Neural progenitor cell (in vitro differentiated cells): ENCODE data around the gene ARHGAP11A. TPM values are rescaled to one million over a fixed set of nuclear protein-coding genes. Genes with fewer than 3 reads are reported as not detected.
"Not testable (repeated sequence)": the region's sequence is repeated elsewhere in the genome, so short reads cannot be mapped to it uniquely, and the experiment has no call there.

Experiments
- DNase-seq: peaks from one replicate; pipeline ENCODE4 v3.0.0-alpha.2; 2016; ENCODE audit warnings: low spot score
- H2AFZ ChIP-seq: fragments of 200-600 bp; sonication (generic); replicated peaks from 2 replicates; pipeline ENCODE4 v1.6.1; 2016; ENCODE audit warnings: antibody characterized with exemption
- H3F3A ChIP-seq: fragments of 200-600 bp; sonication (generic); 2 replicates; pipeline ENCODE4 v1.6.1; 2016; ENCODE audit warnings: antibody characterized with exemption, low read depth
- H3K27ac ChIP-seq: fragments of 200-600 bp; sonication (generic); 2 replicates; pipeline ENCODE4 v1.5.1; 2016; ENCODE audit warnings: mild to moderate bottlenecking
- H3K27me3 ChIP-seq: fragments of 200-600 bp; sonication (generic); 2 replicates; pipeline ENCODE4 v1.6.1; 2016; ENCODE audit warnings: mild to moderate bottlenecking, moderate library complexity
- H3K36me3 ChIP-seq: fragments of 200-600 bp; sonication (generic); 2 replicates; pipeline ENCODE4 v1.5.1; 2016
- H3K4me1 ChIP-seq: fragments of 200-600 bp; sonication (generic); 2 replicates; pipeline ENCODE4 v1.6.1; 2016; ENCODE audit warnings: mixed run types
- H3K4me2 ChIP-seq: fragments of 200-600 bp; sonication (generic); 2 replicates; pipeline ENCODE4 v1.6.1; 2016
- H3K4me3 ChIP-seq: fragments of 200-600 bp; sonication (generic); 2 replicates; pipeline ENCODE4 v1.5.1; 2016
- H3K79me2 ChIP-seq: fragments of 200-600 bp; sonication (generic); 2 replicates; pipeline ENCODE4 v1.6.1; 2016; ENCODE audit warnings: low read depth
- H3K9ac ChIP-seq: fragments of 200-600 bp; sonication (generic); 2 replicates; pipeline ENCODE4 v1.6.1; 2016
- H3K9me3 ChIP-seq: fragments of 200-600 bp; sonication (generic); 2 replicates; pipeline ENCODE4 v1.5.1; 2016; ENCODE audit warnings: low read depth
- H4K20me1 ChIP-seq: fragments of 200-600 bp; sonication (generic); 2 replicates; pipeline ENCODE4 v1.6.1; 2016; ENCODE audit warnings: low read depth
- H3K27ac Mint-ChIP-seq: 3 replicates; pipeline ENCODE4 v1.8.0; 2021; ENCODE audit warnings: mixed read lengths
- H3K27me3 Mint-ChIP-seq: 2 replicates; pipeline ENCODE4 v1.8.0; 2022; ENCODE audit warnings: low read depth, mild to moderate bottlenecking, inconsistent platforms, moderate library complexity, mixed read lengths; ENCODE audit not compliant: insufficient read depth
- H3K36me3 Mint-ChIP-seq: 3 replicates; pipeline ENCODE4 v1.8.0; 2021; ENCODE audit warnings: mixed read lengths
- H3K4me1 Mint-ChIP-seq: 3 replicates; pipeline ENCODE4 v1.8.0; 2021; ENCODE audit warnings: mixed read lengths
- H3K4me3 Mint-ChIP-seq: 3 replicates; pipeline ENCODE4 v1.8.0; 2021; ENCODE audit warnings: mild to moderate bottlenecking, moderate library complexity, mixed read lengths
- H3K9me3 Mint-ChIP-seq: 3 replicates; pipeline ENCODE4 v1.8.0; 2020; ENCODE audit warnings: mixed read lengths
- total RNA-seq: library from RNA; depleted of rRNA; stranded (reverse); fragments of >200 nt; gene quantifications from 2 replicates; pipeline ENCODE4 v1.2.3, GENCODE V29; 2015; ENCODE audit warnings: low replicate concordance

The ARHGAP11A gene, protein sequence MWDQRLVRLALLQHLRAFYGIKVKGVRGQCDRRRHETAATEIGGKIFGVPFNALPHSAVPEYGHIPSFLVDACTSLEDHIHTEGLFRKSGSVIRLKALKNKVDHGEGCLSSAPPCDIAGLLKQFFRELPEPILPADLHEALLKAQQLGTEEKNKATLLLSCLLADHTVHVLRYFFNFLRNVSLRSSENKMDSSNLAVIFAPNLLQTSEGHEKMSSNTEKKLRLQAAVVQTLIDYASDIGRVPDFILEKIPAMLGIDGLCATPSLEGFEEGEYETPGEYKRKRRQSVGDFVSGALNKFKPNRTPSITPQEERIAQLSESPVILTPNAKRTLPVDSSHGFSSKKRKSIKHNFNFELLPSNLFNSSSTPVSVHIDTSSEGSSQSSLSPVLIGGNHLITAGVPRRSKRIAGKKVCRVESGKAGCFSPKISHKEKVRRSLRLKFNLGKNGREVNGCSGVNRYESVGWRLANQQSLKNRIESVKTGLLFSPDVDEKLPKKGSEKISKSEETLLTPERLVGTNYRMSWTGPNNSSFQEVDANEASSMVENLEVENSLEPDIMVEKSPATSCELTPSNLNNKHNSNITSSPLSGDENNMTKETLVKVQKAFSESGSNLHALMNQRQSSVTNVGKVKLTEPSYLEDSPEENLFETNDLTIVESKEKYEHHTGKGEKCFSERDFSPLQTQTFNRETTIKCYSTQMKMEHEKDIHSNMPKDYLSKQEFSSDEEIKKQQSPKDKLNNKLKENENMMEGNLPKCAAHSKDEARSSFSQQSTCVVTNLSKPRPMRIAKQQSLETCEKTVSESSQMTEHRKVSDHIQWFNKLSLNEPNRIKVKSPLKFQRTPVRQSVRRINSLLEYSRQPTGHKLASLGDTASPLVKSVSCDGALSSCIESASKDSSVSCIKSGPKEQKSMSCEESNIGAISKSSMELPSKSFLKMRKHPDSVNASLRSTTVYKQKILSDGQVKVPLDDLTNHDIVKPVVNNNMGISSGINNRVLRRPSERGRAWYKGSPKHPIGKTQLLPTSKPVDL
- total RNA-seq: 51.1 and 83.9 TPM in 2 replicates

DNA sequence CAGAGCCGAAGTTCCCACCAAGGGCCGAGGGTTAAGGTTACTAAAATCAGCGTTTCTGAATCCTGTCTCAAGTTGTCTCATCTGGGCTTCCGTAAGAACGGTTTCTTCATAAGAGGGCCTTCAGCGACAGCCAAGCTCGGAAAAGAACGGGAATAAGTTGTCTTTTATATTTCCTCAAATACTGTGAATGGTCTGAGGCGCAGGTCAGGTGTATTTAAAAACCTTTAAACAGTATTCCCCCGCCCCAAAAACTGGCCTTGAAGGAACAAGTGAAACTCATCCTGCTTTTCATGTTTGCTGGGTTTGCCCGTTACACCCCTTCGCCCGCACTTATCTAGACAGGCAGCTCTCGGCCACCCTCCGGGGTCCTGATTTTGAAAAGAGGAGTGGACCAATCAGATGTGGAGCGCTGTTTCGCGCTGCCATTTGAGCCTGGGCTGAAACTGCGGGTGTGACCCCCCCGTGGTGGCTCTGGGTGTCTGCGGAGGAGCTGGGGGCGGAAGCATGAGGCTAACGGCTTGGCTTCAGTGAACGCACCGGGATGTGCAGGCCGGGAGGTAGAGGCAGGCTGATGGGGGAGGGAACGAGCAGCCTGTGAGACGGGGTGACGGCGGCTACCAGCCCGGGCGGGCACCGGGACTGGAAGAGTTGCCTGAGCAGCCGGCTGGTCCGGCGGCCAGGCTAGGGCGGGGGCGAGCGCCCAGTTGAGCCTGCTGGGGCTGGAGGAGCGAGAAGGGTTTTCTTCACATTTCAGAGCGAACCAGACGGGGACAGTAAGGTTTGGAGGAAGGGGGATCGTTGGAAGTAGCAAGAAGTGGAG, at the start of gene ARHGAP11A:
ARHGAP11A (plus strand) TSS at position 454 of the 820 bp plus-strand sequence. CDS start 708 bp downstream, outside the sequence.
- peak; percentile 82 for DNase-seq
- Histone ChIP-seq H3K4me3 (peak within 1 kb of the TSS; percentile 98), H3K79me2 (peaks cover 51% of the 10 kb centered on the region), H3K9ac (peak within 1 kb of the TSS; percentile 69), H3K4me2 (peak within 1 kb of the TSS; percentile 97), H2AFZ (peak within 1 kb of the TSS; percentile 69)
- peak within 1 kb of the TSS; percentile 98 for H3K27ac Mint-ChIP-seq
- peaks cover 14% of the 10 kb centered on the region for H3K4me1 Mint-ChIP-seq
- H3K9me3 Mint-ChIP-seq, H3F3A ChIP-seq, H3K9me3 ChIP-seq, H3K36me3 Mint-ChIP-seq, H3K36me3 ChIP-seq, H3K27me3 ChIP-seq, H4K20me1 ChIP-seq, H3K27ac ChIP-seq, H3K27me3 Mint-ChIP-seq, H3K4me1 ChIP-seq: not testable (repeated sequence)
- peak within 1 kb of the TSS; percentile 94 for H3K4me3 Mint-ChIP-seq

DNA sequence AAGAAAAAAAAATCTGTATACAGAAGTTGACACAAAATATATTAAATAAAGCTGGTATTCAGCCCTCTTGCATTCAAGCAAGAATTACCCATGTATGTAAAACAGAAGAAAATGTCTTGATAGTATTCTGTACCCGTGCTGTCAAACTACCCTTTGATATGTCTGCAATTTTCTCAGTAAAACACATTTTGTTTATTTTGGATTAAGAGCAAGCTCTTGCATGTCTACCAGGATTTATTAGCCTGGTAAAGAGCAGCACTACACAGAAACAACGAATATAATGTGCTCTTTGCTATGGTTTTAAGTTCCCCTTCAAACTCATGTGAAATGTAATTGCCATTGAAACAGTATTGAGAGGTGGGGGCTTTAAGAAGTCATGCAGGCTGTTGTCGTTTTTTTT, 46.3 kb upstream of the ARHGAP11A start:
- DNase-seq, H3K4me2 ChIP-seq, H3K9ac ChIP-seq, H3K27ac Mint-ChIP-seq, H3K9me3 Mint-ChIP-seq, H3K4me1 ChIP-seq, H3K27me3 Mint-ChIP-seq, H3K36me3 ChIP-seq, H3K9me3 ChIP-seq, H3K4me3 ChIP-seq, H3K27me3 ChIP-seq, H3K4me1 Mint-ChIP-seq, H4K20me1 ChIP-seq, H3K27ac ChIP-seq, H3K4me3 Mint-ChIP-seq, H3K36me3 Mint-ChIP-seq, H3K79me2 ChIP-seq, H3F3A ChIP-seq, H2AFZ ChIP-seq: not testable (repeated sequence)

GRCh38 chr15:32578482-32578881, 36.8 kb upstream of the ARHGAP11A start:
- H3K36me3 Mint-ChIP-seq, H3K27me3 ChIP-seq, DNase-seq, H3K4me3 Mint-ChIP-seq, H3K27ac ChIP-seq, H3K36me3 ChIP-seq, H3K4me3 ChIP-seq, H3K27me3 Mint-ChIP-seq, H4K20me1 ChIP-seq, H3K9me3 Mint-ChIP-seq, H3F3A ChIP-seq, H3K4me1 Mint-ChIP-seq, H3K4me1 ChIP-seq, H3K79me2 ChIP-seq, H3K27ac Mint-ChIP-seq, H3K9ac ChIP-seq, H2AFZ ChIP-seq, H3K9me3 ChIP-seq, H3K4me2 ChIP-seq: not testable (repeated sequence)

GRCh38 chr15:32585844-32586243, 29.5 kb upstream of the ARHGAP11A start:
- not testable (repeated sequence) for H3K4me3 ChIP-seq, H3K4me3 Mint-ChIP-seq, H2AFZ ChIP-seq, H3K79me2 ChIP-seq, H4K20me1 ChIP-seq, H3K27ac ChIP-seq, H3K4me1 ChIP-seq, H3K9me3 Mint-ChIP-seq, H3K9me3 ChIP-seq, H3K36me3 ChIP-seq, H3K9ac ChIP-seq, H3K27ac Mint-ChIP-seq, H3K36me3 Mint-ChIP-seq, H3K27me3 ChIP-seq, DNase-seq, H3K4me1 Mint-ChIP-seq, H3K4me2 ChIP-seq, H3F3A ChIP-seq, H3K27me3 Mint-ChIP-seq

DNA sequence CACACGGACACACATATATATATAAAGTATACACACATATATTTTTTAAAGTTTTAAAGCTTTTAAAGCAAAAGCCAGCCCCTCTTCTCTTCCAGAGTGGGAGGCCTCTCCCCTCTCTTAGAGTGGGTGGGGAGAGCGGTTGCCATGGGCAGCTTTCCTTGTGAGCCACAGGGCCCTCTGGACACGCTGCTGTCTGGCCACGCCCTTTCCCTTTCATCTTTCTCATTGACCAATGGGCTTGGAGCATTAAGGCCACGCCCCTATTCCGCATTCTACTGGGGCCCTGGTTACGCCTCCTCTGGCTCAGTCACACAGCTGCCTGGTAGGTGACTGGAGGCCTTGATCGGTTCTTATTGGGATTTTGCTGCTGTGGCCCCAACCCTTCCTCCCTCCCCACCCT, 22.2 kb upstream of the ARHGAP11A start, which contains the start of gene GOLGA8N:
GOLGA8N (plus strand) TSS at position 306 of the 400 bp plus-strand sequence.
- not testable (repeated sequence) for H3K36me3 ChIP-seq, H3K27me3 ChIP-seq, H3K79me2 ChIP-seq, H3K4me1 ChIP-seq, H3K27me3 Mint-ChIP-seq, H3K4me1 Mint-ChIP-seq, H3F3A ChIP-seq, H2AFZ ChIP-seq, H3K4me3 Mint-ChIP-seq, H3K4me2 ChIP-seq, H3K27ac Mint-ChIP-seq, H3K9me3 ChIP-seq, H3K4me3 ChIP-seq, H3K9ac ChIP-seq, H3K36me3 Mint-ChIP-seq, DNase-seq, H4K20me1 ChIP-seq, H3K27ac ChIP-seq, H3K9me3 Mint-ChIP-seq

GRCh38 chr15:32609518-32609917, 5.8 kb upstream of the ARHGAP11A start:
- H3K4me3 Mint-ChIP-seq, H3K4me2 ChIP-seq, H2AFZ ChIP-seq, H3K9ac ChIP-seq, H3K4me1 Mint-ChIP-seq, H3K9me3 ChIP-seq, H3K79me2 ChIP-seq, H4K20me1 ChIP-seq, H3K27ac Mint-ChIP-seq, H3F3A ChIP-seq, H3K27me3 ChIP-seq, H3K36me3 Mint-ChIP-seq, DNase-seq, H3K4me1 ChIP-seq, H3K9me3 Mint-ChIP-seq, H3K4me3 ChIP-seq, H3K27ac ChIP-seq, H3K27me3 Mint-ChIP-seq, H3K36me3 ChIP-seq: not testable (repeated sequence)
